Lung (tissue), 12 donors: ENCODE measurements around the gene NECAP2. TPM values are rescaled to one million over a fixed set of nuclear protein-coding genes. Genes with fewer than 3 reads are reported as not detected.
"Not testable (repeated sequence)": the region's sequence is repeated elsewhere in the genome, so short reads cannot be mapped to it uniquely, and the experiment has no call there.

ENCODE experiments used
- ATAC-seq: fragments of 200-7000 bp; cut with Tn5 transposase; one replicate; pipeline ENCODE4 v1.9.1; 2020; ENCODE audit warnings: moderate number of reproducible peaks; ENCODE audit not compliant: insufficient read depth, low FRiP score
- DNase-seq, 3 donors: peaks; one replicate each; pipeline ENCODE4 v3.0.0-alpha.2; 2013 to 2017
- H3K27ac ChIP-seq, 2 donors: one replicate each; pipeline ENCODE4 v1.5.1; 2013; ENCODE audit warnings: mild to moderate bottlenecking in 2 of 2, moderate library complexity in 2 of 2, control low read depth in 1 of 2, inconsistent platforms in 1 of 2, low read depth in 1 of 2, low read length in 1 of 2
- H3K27me3 ChIP-seq, 3 donors: one replicate each; pipeline ENCODE4 v1.5.1; 2013; ENCODE audit warnings: low read length in 2 of 3; ENCODE audit not compliant: control insufficient read depth in 3 of 3, insufficient read depth in 3 of 3
- H3K36me3 ChIP-seq, 4 donors: one replicate each; pipeline ENCODE4 v1.5.1; 2013; ENCODE audit warnings: low read length in 4 of 4, mild to moderate bottlenecking in 1 of 4, moderate library complexity in 1 of 4; ENCODE audit not compliant: control insufficient read depth in 4 of 4, insufficient read depth in 4 of 4
- H3K4me1 ChIP-seq, 5 donors: one replicate each; pipeline ENCODE4 v1.5.1; 2013; ENCODE audit warnings: low read length in 5 of 5, mild to moderate bottlenecking in 2 of 5, moderate library complexity in 1 of 5; ENCODE audit not compliant: control insufficient read depth in 5 of 5, insufficient read depth in 5 of 5
- H3K4me3 ChIP-seq: one replicate; pipeline ENCODE4 v1.5.1; 2013; ENCODE audit warnings: mild to moderate bottlenecking, control low read depth, moderate library complexity
- H3K9ac ChIP-seq, 2 donors: one replicate each; pipeline ENCODE4 v1.5.1; 2013; ENCODE audit warnings: low read length in 2 of 2, control low read depth in 1 of 2; ENCODE audit not compliant: insufficient read depth in 1 of 2
- H3K9me3 ChIP-seq, 4 donors: one replicate each; pipeline ENCODE4 v1.5.1; 2013; ENCODE audit warnings: low read length in 3 of 4, mild to moderate bottlenecking in 1 of 4, moderate library complexity in 1 of 4; ENCODE audit not compliant: control insufficient read depth in 4 of 4, insufficient read depth in 3 of 4
- CTCF ChIP-seq: IDR thresholded peaks from 2 replicates; pipeline ENCODE4 v1.5.1; 2012; ENCODE audit warnings: mild to moderate bottlenecking; ENCODE audit errors: control extremely low read depth, extremely low read depth
- WGBS, 2 donors: extraction: QIAGEN DNeasy Blood & Tissue Kit; methylation state at CpG; one replicate each; pipeline ENCODE4 v1.1.7; 2013; 5-methylcytosine and 5-hydroxymethylcytosine counted together
- polyA plus RNA-seq, 2 donors: library from polyadenylated mRNA; stranded (reverse); fragments of 200-250 nt; gene quantifications; one replicate each; pipeline ENCODE4 v1.2.1, GENCODE V29; 2013
- total RNA-seq, 2 donors: library from RNA; depleted of rRNA in 1 of 2; stranded (reverse); fragments of >200 nt in 1 of 2; gene quantifications; one replicate each; pipeline ENCODE4 v1.2.1, GENCODE V29; 2014 to 2021
- donor health status: control.
- donor health status: control.
- donor health status: Bipolar disorder and iron deficiency.
- donor health status: healthy.
- donor health status: DM: yes; HTN: yes; CAD: no.

Gene NECAP2
- total and polyA plus RNA-seq, 4 donors, result 42.8 to 83.8 (median 76.9) TPM

- no peak for ATAC-seq
- H3K36me3 ChIP-seq, result peaks cover 6 to 62% (median 53%) of the 10 kb centered on the region in 4 donors
These were observed 9.1 kb downstream of the NECAP2 start for GRCh38 chr1:16449666-16450065.

GRCh38 chr1:16450863-16451481 is 10.4 kb downstream of the NECAP2 start:
- no peak for DNase-seq
- H3K27ac ChIP-seq, result no peak overlapping the region
- no peak overlapping the region for H3K9ac ChIP-seq
- no peak for TF ChIP-seq CTCF
- no peak overlapping the region for H3K4me3 ChIP-seq
- no peaks in the 10 kb centered on the region for H3K9me3 ChIP-seq
- 81% methylated on average over 6 of the region's 6 CpGs for WGBS, 2 donors
- H3K4me1 ChIP-seq, result no peaks in the 10 kb centered on the region
- no peaks in the 10 kb centered on the region for H3K27me3 ChIP-seq
- ATAC-seq, result no peak
- H3K36me3 ChIP-seq, result peaks cover 2 to 61% (median 54%) of the 10 kb centered on the region in 4 donors

More at GRCh38 chr1:16449666-16450065, 9.1 kb downstream of the NECAP2 start:
- no peak for DNase-seq
- H3K27me3 ChIP-seq, result no peaks in the 10 kb centered on the region
- no peak overlapping the region for H3K9ac ChIP-seq
- no peaks in the 10 kb centered on the region for H3K4me1 ChIP-seq
- no peak overlapping the region for H3K4me3 ChIP-seq
- no peak overlapping the region for H3K27ac ChIP-seq
- no peaks in the 10 kb centered on the region for H3K9me3 ChIP-seq
- no peak for TF ChIP-seq CTCF
- WGBS, 2 donors, result 96% methylated on average over 5 of the region's 5 CpGs

GRCh38 chr1:16451841-16452528 is 11.5 kb downstream of the NECAP2 start:
- DNase-seq (no peak), ATAC-seq (no peak)
- Histone ChIP-seq H3K4me3 (no peak overlapping the region), H3K9ac (no peak overlapping the region), H3K9me3 (no peaks in the 10 kb centered on the region), H3K4me1 (no peaks in the 10 kb centered on the region), H3K27me3 (no peaks in the 10 kb centered on the region), H3K36me3 (peaks cover 2 to 70% (median 58%) of the 10 kb centered on the region in 4 donors), H3K27ac (no peak overlapping the region)
- TF ChIP-seq CTCF, result no peak
- 84 to 93% methylated on average over 12 to 13 of the region's 13 CpGs for WGBS, 2 donors

GRCh38 chr1:16454909-16455308 is 14.4 kb downstream of the NECAP2 start:
- not testable (repeated sequence) for H3K4me3 ChIP-seq, H3K9me3 ChIP-seq, ATAC-seq, H3K27ac ChIP-seq, H3K27me3 ChIP-seq, H3K4me1 ChIP-seq, H3K9ac ChIP-seq, DNase-seq
- 86 to 98% methylated on average over 3 of the region's 3 CpGs for WGBS, 2 donors
- peaks cover 14 to 56% (median 48%) of the 10 kb centered on the region in 4 donors for H3K36me3 ChIP-seq

GRCh38 chr1:16456151-16456550 is 15.6 kb downstream of the NECAP2 start:
- whole genome bisulfite sequencing, 2 donors, result 95 to 96% methylated on average over 10 of the region's 10 CpGs
- H3K4me1 ChIP-seq, H3K9me3 ChIP-seq, H3K9ac ChIP-seq, H3K4me3 ChIP-seq, H3K27ac ChIP-seq, ATAC-seq, DNase-seq, H3K27me3 ChIP-seq: not testable (repeated sequence)
- peaks cover 15 to 49% (median 41%) of the 10 kb centered on the region in 4 donors for H3K36me3 ChIP-seq
